ENCODE measurements around the gene HHIPL2.

- TF ChIP-seq EZH2 (IDR thresholded peaks at IDR 0.05) (no peak), CTCF (IDR thresholded peaks at IDR 0.05) (no peak)
These were observed 4.1 kb downstream of the HHIPL2 start for GRCh38 chr1:222543817-222544216.

Data from neural progenitor cell (in vitro differentiated cells).